HCT116 (cell line): ENCODE measurements around the gene TRIM29. TPM values are rescaled to one million over a fixed set of nuclear protein-coding genes. Genes with fewer than 3 reads are reported as not detected.

Experiments used
- ATAC-seq: fragments of 200-7000 bp; cut with Tn5 transposase; 2 replicates; pipeline ENCODE4 v1.9.1; 2020; ENCODE audit warnings: mild to moderate bottlenecking, moderate library complexity
- BruUV-seq: library from RNA; stranded (reverse); fragments of 400-500 nt; replicated peaks from 2 replicates; lab custom pipeline; 2021; lab: Mats Ljungman, UMichigan
- CTCF ChIA-PET: fragments of 300-600 bp; sonication (Branson Sonifier 250); formaldehyde crosslinking; loops from one replicate; lab custom pipeline; 2021; ENCODE audit warnings: antibody characterized with exemption; lab: Charles Lee
- POLR2A ChIA-PET: fragments of 300-600, 350-600 bp; sonication (Branson Sonifier 250); formaldehyde crosslinking; loops from one replicate; lab custom pipeline; 2021; ENCODE audit warnings: antibody characterized with exemption; lab: Charles Lee
- RAD21 ChIA-PET, 2 experiments: fragments of 300-600 bp; sonication (Branson Sonifier 250); formaldehyde crosslinking; loops; one replicate each; lab custom pipeline; 2023; ENCODE audit warnings: low total read pairs in 2 of 2; ENCODE audit not compliant: uncharacterized antibody in 2 of 2, unreplicated experiment in 2 of 2, low non-redundant PET in 1 of 2; lab: Charles Lee
- DNase-seq: peaks from one replicate; pipeline ENCODE4 v3.0.0-alpha.2; 2010; ENCODE audit warnings: low read depth, low spot score
- H2AFZ ChIP-seq: fragments of 200-600 bp; shearing (Covaris generic), sonication (generic); 2 replicates; pipeline ENCODE4 v1.6.1; 2017; ENCODE audit warnings: low read depth, mixed run types, mixed read lengths, antibody characterized with exemption, low read length; ENCODE audit not compliant: poor library complexity, severe bottlenecking
- H3K27ac ChIP-seq: 2 replicates; pipeline ENCODE4 v1.5.1; 2012; ENCODE audit warnings: low read depth, low read length
- H3K27me3 ChIP-seq: fragments of 200-600 bp; sonication (generic); 2 replicates; pipeline ENCODE4 v1.6.1; 2016; ENCODE audit warnings: mixed run types, low read length, mixed read lengths; ENCODE audit not compliant: insufficient read depth
- H3K36me3 ChIP-seq, 2 experiments: fragments of 200-500 bp in 1 of 2; fragments of 200-600 bp in 1 of 2; sonication (Bioruptor generic) in 1 of 2; sonication (generic) in 1 of 2; 2 replicates each; pipeline versions ENCODE4 v1.5.1 to v1.6.1; 2014 to 2016; ENCODE audit warnings: low read length in 2 of 2, inconsistent platforms in 1 of 2, mixed read lengths in 1 of 2, mixed run types in 1 of 2; ENCODE audit not compliant: insufficient read depth in 2 of 2, control insufficient read depth in 1 of 2
- H3K4me1 ChIP-seq, 2 experiments: fragments of 200-600 bp in 1 of 2; sonication (generic) in 1 of 2; 2 replicates each; pipeline versions ENCODE4 v1.5.1 to v1.6.1; 2012 to 2017; ENCODE audit warnings: low read length in 2 of 2, inconsistent platforms in 1 of 2, mild to moderate bottlenecking in 1 of 2, mixed read lengths in 1 of 2, mixed run types in 1 of 2, moderate library complexity in 1 of 2; ENCODE audit not compliant: insufficient read depth in 2 of 2, control insufficient read depth in 1 of 2
- H3K4me2 ChIP-seq: fragments of 200-600 bp; sonication (generic); 2 replicates; pipeline ENCODE4 v1.6.1; 2017; ENCODE audit warnings: mixed run types, low read length, mixed read lengths
- H3K4me3 ChIP-seq, 2 experiments: fragments of 200-600 bp in 1 of 2; sonication (generic) in 1 of 2; replicated peaks in 1 of 2; 2 replicates each; pipeline ENCODE4 v1.5.1; 2011 to 2016; ENCODE audit warnings: low read length in 2 of 2, control low read depth in 1 of 2, low read depth in 1 of 2, mild to moderate bottlenecking in 1 of 2, mixed read lengths in 1 of 2, mixed run types in 1 of 2
- H3K79me2 ChIP-seq: fragments of 200-600 bp; sonication (generic); 2 replicates; pipeline ENCODE4 v1.6.1; 2017; ENCODE audit warnings: mild to moderate bottlenecking, mixed run types, low read length, moderate library complexity, mixed read lengths; ENCODE audit not compliant: insufficient read depth
- H3K9ac ChIP-seq: fragments of 200-600 bp; sonication (generic); 2 replicates; pipeline ENCODE4 v1.6.1; 2016; ENCODE audit warnings: low read length, mixed read lengths
- H3K9me2 ChIP-seq: fragments of 200-600 bp; sonication (generic), shearing (Covaris generic); 2 replicates; pipeline ENCODE4 v1.6.1; 2017; ENCODE audit warnings: mixed run types, mild to moderate bottlenecking, moderate library complexity; ENCODE audit not compliant: insufficient read depth
- H3K9me3 ChIP-seq, 2 experiments: fragments of 200-500 bp in 1 of 2; fragments of 200-600 bp in 1 of 2; sonication (Bioruptor generic) in 1 of 2; sonication (generic) in 1 of 2; 2 replicates each; pipeline ENCODE4 v1.6.1; 2014 to 2017; ENCODE audit warnings: low read length in 2 of 2, mixed read lengths in 2 of 2, inconsistent platforms in 1 of 2, low read depth in 1 of 2, mild to moderate bottlenecking in 1 of 2, mixed run types in 1 of 2, moderate library complexity in 1 of 2; ENCODE audit not compliant: control insufficient read depth in 1 of 2, insufficient read depth in 1 of 2
- H4K20me1 ChIP-seq: fragments of 200-600 bp; sonication (generic), shearing (Covaris generic); 2 replicates; pipeline ENCODE4 v1.6.1; 2017; ENCODE audit warnings: mixed run types, mild to moderate bottlenecking, moderate library complexity; ENCODE audit not compliant: insufficient read depth
- ATF3 ChIP-seq: IDR thresholded peaks from 2 replicates; pipeline ENCODE4 v1.6.1; 2012
- CEBPB ChIP-seq: IDR thresholded peaks from 2 replicates; pipeline ENCODE4 v1.6.1; 2012; ENCODE audit warnings: low read depth
- CTCF ChIP-seq, 3 experiments: fragments of 200-600 bp in 1 of 3; sonication (generic) in 1 of 3; IDR thresholded peaks in 2 of 3; conservative IDR thresholded peaks in 1 of 3; 2 replicates each; pipeline ENCODE4 v1.5.1; 2012 to 2017; ENCODE audit warnings: low read depth in 2 of 3, low read length in 2 of 3, antibody characterized with exemption in 1 of 3, borderline replicate concordance in 1 of 3, control low read depth in 1 of 3, mild to moderate bottlenecking in 1 of 3, mixed read lengths in 1 of 3, mixed run types in 1 of 3, moderate library complexity in 1 of 3; ENCODE audit not compliant: insufficient read depth in 1 of 3
- ELF1 ChIP-seq: IDR thresholded peaks from 2 replicates; pipeline ENCODE4 v1.6.1; 2012; ENCODE audit warnings: low read depth, borderline replicate concordance
- FOSL1 ChIP-seq: IDR thresholded peaks from 2 replicates; pipeline ENCODE4 v1.6.1; 2012; ENCODE audit warnings: low read depth
- JUND ChIP-seq: IDR thresholded peaks from 2 replicates; pipeline ENCODE4 v1.6.1; 2012
- POLR2AphosphoS5 ChIP-seq: IDR thresholded peaks from 2 replicates; pipeline ENCODE4 v1.6.1; 2011; ENCODE audit warnings: mild to moderate bottlenecking, low read depth, low read length, moderate library complexity
- REST ChIP-seq: IDR thresholded peaks from 2 replicates; pipeline ENCODE4 v1.6.1; 2012; ENCODE audit warnings: low read depth
- SIN3A ChIP-seq: IDR thresholded peaks from 2 replicates; pipeline ENCODE4 v1.6.1; 2012; ENCODE audit warnings: low read depth
- YY1 ChIP-seq: IDR thresholded peaks from 2 replicates; pipeline ENCODE4 v1.6.1; 2011; ENCODE audit warnings: low read length, low read depth, moderate library complexity, mild to moderate bottlenecking; ENCODE audit not compliant: insufficient replicate concordance; ENCODE audit errors: extremely low read depth
- intact Hi-C: fragments of 100-400 bp; cut with micrococcal nuclease; formaldehyde crosslinking; loops from 2 replicates; pipeline ENCODE4 v1.10.0; 2022
- total RNA-seq: library from RNA; stranded (reverse); gene quantifications from one replicate; pipeline ENCODE4 v1.2.1, GENCODE V29; 2021; ENCODE audit not compliant: unreplicated experiment

TRIM29 gene
- total RNA-seq, 1 experiment from 2014 or later, result 0.54 TPM

GRCh38 chr11:120102050-120102863, 35.7 kb downstream of the TRIM29 start (continued):
- TF ChIP-seq ATF3, result no peak
- no peak for TF ChIP-seq REST
- TF ChIP-seq CTCF (IDR thresholded peaks at IDR 0.05 in 2 of 3, conservative IDR thresholded peaks at IDR 0.05 in 1 of 3; ENCODE audit: borderline replicate concordance in 1 of 3, insufficient read depth in 1 of 3, low read depth in 2 of 3, low read length in 2 of 3), result no peak
- TF ChIP-seq YY1, result no peak
- TF ChIP-seq JUND, result no peak
- TF ChIP-seq, all 23 proteins: peak for 0

GRCh38 chr11:120098503-120099020, 39.4 kb downstream of the TRIM29 start:
- Histone ChIP-seq H3K4me3 (no peak overlapping the region), H3K27me3 (peaks cover 7% of the 10 kb centered on the region; the same call in 1 of the 2 replicates), H3K4me1 (no peaks in the 10 kb centered on the region), H3K9ac (no peak overlapping the region), H3K79me2 (no peaks in the 10 kb centered on the region), H3K9me2 (no peaks in the 10 kb centered on the region), H4K20me1 (no peaks in the 10 kb centered on the region), H2AFZ (no peak overlapping the region), H3K27ac (no peak overlapping the region), H3K9me3 (no peaks in the 10 kb centered on the region), H3K4me2 (no peak overlapping the region), H3K36me3 (no peaks in the 10 kb centered on the region)
- CTCF ChIA-PET, result no interaction called here
- RAD21 ChIA-PET, result no interaction called here
- no TSS peak for BruUV-seq
- DNase-seq (no peak), ATAC-seq (no peak)
- POLR2A ChIA-PET, result no interaction called here
- intact Hi-C loops, result no loop called here
- no peak for TF ChIP-seq SIN3A
- no peak for TF ChIP-seq POLR2AphosphoS5
- TF ChIP-seq ELF1, result no peak
- no peak for TF ChIP-seq FOSL1
- no peak for TF ChIP-seq CEBPB
